ENCODE results near the gene EVX2. TPM values are rescaled to one million over a fixed set of nuclear protein-coding genes. Genes with fewer than 3 reads are reported as not detected.

The EVX2 gene
- total and polyA plus RNA-seq, 4 donors, result not detected

DNA sequence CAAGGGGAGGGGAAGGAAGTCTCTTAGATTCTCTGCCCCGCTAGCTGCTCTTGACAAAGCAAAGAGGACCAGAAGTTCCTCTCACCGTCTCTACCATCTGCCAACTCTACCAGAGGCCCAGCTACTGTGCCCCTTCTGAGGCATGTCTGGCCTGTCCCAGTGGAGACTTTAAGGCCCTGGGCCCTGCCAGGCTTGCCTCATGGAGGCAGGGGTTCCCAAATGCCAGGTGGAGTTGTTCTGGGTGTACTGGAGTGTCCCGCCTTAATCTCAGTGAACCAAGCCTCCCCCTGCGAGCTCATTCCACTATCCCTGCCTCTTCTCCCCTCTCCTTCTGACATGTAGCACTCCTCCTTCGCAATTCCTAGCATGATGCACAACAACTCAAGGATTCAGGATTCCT, 18.1 kb upstream of the EVX2 start:
- 27 to 33% methylated on average over 5 of the region's 5 CpGs for WGBS, 2 donors

DNA sequence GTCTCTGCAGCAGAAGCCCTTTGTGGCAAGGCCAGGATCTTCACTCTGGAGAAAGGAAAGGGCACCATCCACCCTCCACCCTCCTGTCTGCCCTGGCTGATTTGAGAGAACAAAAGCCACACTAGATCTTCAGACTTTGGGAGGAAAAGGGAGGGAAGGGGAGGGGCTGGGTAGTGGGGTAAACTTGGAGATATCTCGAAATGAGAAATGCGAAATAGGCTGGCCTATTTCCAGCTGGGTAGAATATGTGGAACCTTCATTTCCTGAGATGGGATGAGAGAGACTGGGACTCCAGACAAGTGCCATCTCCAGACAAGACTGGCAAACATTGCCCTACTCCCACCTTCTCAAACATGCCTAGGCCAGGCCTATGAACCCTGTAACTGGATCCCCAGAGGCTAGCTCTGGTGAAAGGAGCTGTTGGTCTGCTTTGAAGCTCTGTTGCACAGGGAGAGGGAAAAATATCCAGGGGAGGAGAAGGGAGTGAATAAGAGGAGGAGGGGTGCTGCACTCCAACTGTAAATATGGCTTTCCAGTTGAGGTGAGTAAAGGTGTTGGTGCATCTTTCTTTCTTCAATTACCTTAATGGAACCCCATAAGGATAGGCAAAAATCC, 17.6 kb upstream of the EVX2 start:
- Histone ChIP-seq H3K4me3 (no peak overlapping the region), H3K9ac (ENCODE audit: insufficient read depth in 1 of 2, low read length in 2 of 2) (no peak overlapping the region), H3K4me1 (ENCODE audit: control insufficient read depth in 5 of 5, insufficient read depth in 5 of 5, low read length in 5 of 5) (peaks cover 0 to 19% (median 5%) of the 10 kb centered on the region in 5 donors), H3K9me3 (ENCODE audit: control insufficient read depth in 4 of 4, insufficient read depth in 3 of 4, low read length in 3 of 4) (peaks cover 0 to 8% (median 0%) of the 10 kb centered on the region in 4 donors), H3K27me3 (ENCODE audit: control insufficient read depth in 3 of 3, insufficient read depth in 3 of 3, low read length in 2 of 3) (peaks cover 39 to 98% (median 93%) of the 10 kb centered on the region in 3 donors), H3K27ac (ENCODE audit: low read depth in 1 of 2, low read length in 1 of 2) (no peak overlapping the region), H3K36me3 (ENCODE audit: control insufficient read depth in 4 of 4, insufficient read depth in 4 of 4, low read length in 4 of 4) (no peaks in the 10 kb centered on the region)
- no peak for TF ChIP-seq CTCF (IDR thresholded peaks at IDR 0.05; ENCODE audit: control extremely low read depth, extremely low read depth)
- ATAC-seq (ENCODE audit: insufficient read depth, low FRiP score) (no peak), DNase-seq (no peak)
- 11 to 12% methylated on average over 2 of the region's 2 CpGs for WGBS, 2 donors

More for the DNA sequence above, 18.1 kb upstream of the EVX2 start:
- ATAC-seq (ENCODE audit: insufficient read depth, low FRiP score) (no peak), DNase-seq (no peak)
- H3K27ac ChIP-seq (ENCODE audit: low read depth in 1 of 2, low read length in 1 of 2), result no peak overlapping the region
- peaks cover 44 to 97% (median 89%) of the 10 kb centered on the region in 3 donors for H3K27me3 ChIP-seq (ENCODE audit: control insufficient read depth in 3 of 3, insufficient read depth in 3 of 3, low read length in 2 of 3)
- no peaks in the 10 kb centered on the region for H3K36me3 ChIP-seq (ENCODE audit: control insufficient read depth in 4 of 4, insufficient read depth in 4 of 4, low read length in 4 of 4)
- no peak overlapping the region for H3K4me3 ChIP-seq
- TF ChIP-seq CTCF (IDR thresholded peaks at IDR 0.05; ENCODE audit: control extremely low read depth, extremely low read depth), result no peak
- no peak overlapping the region for H3K9ac ChIP-seq (ENCODE audit: insufficient read depth in 1 of 2, low read length in 2 of 2)
- H3K4me1 ChIP-seq (ENCODE audit: control insufficient read depth in 5 of 5, insufficient read depth in 5 of 5, low read length in 5 of 5), result peaks cover 0 to 15% (median 10%) of the 10 kb centered on the region in 5 donors
- peaks cover 0 to 9% (median 0%) of the 10 kb centered on the region in 4 donors for H3K9me3 ChIP-seq (ENCODE audit: control insufficient read depth in 4 of 4, insufficient read depth in 3 of 4, low read length in 3 of 4)

GRCh38 chr2:176100547-176101140, 16.9 kb upstream of the EVX2 start:
- Histone ChIP-seq H3K9me3 (ENCODE audit: control insufficient read depth in 4 of 4, insufficient read depth in 3 of 4, low read length in 3 of 4) (peaks cover 0 to 8% (median 0%) of the 10 kb centered on the region in 4 donors), H3K27ac (ENCODE audit: low read depth in 1 of 2, low read length in 1 of 2) (no peak overlapping the region), H3K4me3 (no peak overlapping the region), H3K9ac (ENCODE audit: insufficient read depth in 1 of 2, low read length in 2 of 2) (no peak overlapping the region), H3K4me1 (ENCODE audit: control insufficient read depth in 5 of 5, insufficient read depth in 5 of 5, low read length in 5 of 5) (peaks cover 0 to 20% (median 5%) of the 10 kb centered on the region in 5 donors), H3K36me3 (ENCODE audit: control insufficient read depth in 4 of 4, insufficient read depth in 4 of 4, low read length in 4 of 4) (no peaks in the 10 kb centered on the region), H3K27me3 (ENCODE audit: control insufficient read depth in 3 of 3, insufficient read depth in 3 of 3, low read length in 2 of 3) (peaks cover 34 to 98% (median 93%) of the 10 kb centered on the region in 3 donors)
- 7 to 12% methylated on average over 27 to 28 of the region's 28 CpGs for WGBS, 2 donors
- no peak for TF ChIP-seq CTCF (IDR thresholded peaks at IDR 0.05; ENCODE audit: control extremely low read depth, extremely low read depth)
- ATAC-seq (ENCODE audit: insufficient read depth, low FRiP score) (no peak), DNase-seq (no peak)
